Breast epithelium (tissue), 3 donors: ENCODE results near the gene FBXO39.

Experiments used
- CTCF ChIP-seq, 3 donors: fragments of 450-650 bp; IDR thresholded peaks; one replicate each; pipeline ENCODE4 v1.5.1; 2016 to 2017; ENCODE audit warnings: antibody characterized with exemption in 3 of 3, mild to moderate bottlenecking in 3 of 3, moderate library complexity in 3 of 3
- POLR2A ChIP-seq: fragments of 450-650 bp; IDR thresholded peaks from one replicate; pipeline ENCODE4 v1.6.1; 2016; ENCODE audit warnings: antibody characterized with exemption, mild to moderate bottlenecking, moderate library complexity
- POLR2AphosphoS5 ChIP-seq, 3 donors: sonication (generic); formaldehyde crosslinking; IDR thresholded peaks; one replicate each; pipeline ENCODE4 v1.6.1; 2017; ENCODE audit warnings: antibody characterized with exemption in 3 of 3

DNA sequence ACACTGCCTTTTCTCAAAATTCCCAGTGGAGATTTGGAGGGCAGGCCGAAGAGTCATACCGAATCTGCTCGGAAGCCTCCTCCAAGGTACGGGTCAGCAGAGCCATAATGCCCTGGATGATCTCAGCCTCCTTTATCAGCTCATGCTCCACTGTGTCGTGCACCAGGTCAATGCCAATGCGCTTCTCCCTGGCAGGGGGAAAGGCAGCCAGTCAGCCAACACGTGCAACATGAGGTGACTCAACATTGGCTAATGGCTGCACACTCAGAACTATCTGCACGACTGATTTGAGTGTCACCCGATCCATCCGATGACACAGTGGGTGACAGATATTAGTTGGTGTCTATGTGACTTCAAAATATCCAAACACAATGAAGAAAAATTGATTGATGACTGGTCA is 39.8 kb downstream of the FBXO39 start:
- TF ChIP-seq CTCF (IDR thresholded peaks at IDR 0.05) = no peak
- TF ChIP-seq POLR2A = no peak
- TF ChIP-seq POLR2AphosphoS5 (IDR thresholded peaks at IDR 0.05) = no peak
